HCT116 (cell line): ENCODE results near the gene WASF2.

Experiments
- ATF3 ChIP-seq: IDR thresholded peaks from 2 replicates; pipeline ENCODE4 v1.6.1; 2012
- CEBPB ChIP-seq: IDR thresholded peaks from 2 replicates; pipeline ENCODE4 v1.6.1; 2012; ENCODE audit warnings: low read depth
- CTCF ChIP-seq, 3 experiments: fragments of 200-600 bp in 1 of 3; sonication (generic) in 1 of 3; IDR thresholded peaks in 2 of 3; conservative IDR thresholded peaks in 1 of 3; 2 replicates each; pipeline ENCODE4 v1.5.1; 2012 to 2017; ENCODE audit warnings: low read depth in 2 of 3, low read length in 2 of 3, antibody characterized with exemption in 1 of 3, borderline replicate concordance in 1 of 3, control low read depth in 1 of 3, mild to moderate bottlenecking in 1 of 3, mixed read lengths in 1 of 3, mixed run types in 1 of 3, moderate library complexity in 1 of 3; ENCODE audit not compliant: insufficient read depth in 1 of 3
- ELF1 ChIP-seq: IDR thresholded peaks from 2 replicates; pipeline ENCODE4 v1.6.1; 2012; ENCODE audit warnings: low read depth, borderline replicate concordance
- EZH2 ChIP-seq: fragments of 200-600 bp; sonication (generic); IDR thresholded peaks from 2 replicates; pipeline ENCODE4 v1.6.1; 2017; ENCODE audit warnings: antibody characterized with exemption, mixed run types
- FOSL1 ChIP-seq: IDR thresholded peaks from 2 replicates; pipeline ENCODE4 v1.6.1; 2012; ENCODE audit warnings: low read depth
- JUND ChIP-seq: IDR thresholded peaks from 2 replicates; pipeline ENCODE4 v1.6.1; 2012
- POLR2A ChIP-seq: IDR thresholded peaks from 2 replicates; pipeline ENCODE4 v1.7.0; 2011; ENCODE audit warnings: borderline replicate concordance; ENCODE audit not compliant: insufficient read depth, insufficient read length; ENCODE audit errors: extremely low read depth
- RAD21 ChIP-seq: IDR thresholded peaks from 2 replicates; pipeline ENCODE4 v1.6.1; 2012; ENCODE audit warnings: low read depth, mild to moderate bottlenecking
- SIN3A ChIP-seq: IDR thresholded peaks from 2 replicates; pipeline ENCODE4 v1.6.1; 2012; ENCODE audit warnings: low read depth
- SP1 ChIP-seq: IDR thresholded peaks from 2 replicates; pipeline ENCODE4 v1.6.1; 2012; ENCODE audit warnings: low read depth
- ZNF274 ChIP-seq: fragments of 200-500 bp; sonication (Bioruptor generic); IDR thresholded peaks from 2 replicates; pipeline ENCODE4 v1.6.1; 2014; ENCODE audit warnings: mild to moderate bottlenecking, low read depth, low read length, inconsistent platforms

- TF ChIP-seq CTCF (IDR thresholded peaks at IDR 0.05 in 2 of 3, conservative IDR thresholded peaks at IDR 0.05 in 1 of 3; ENCODE audit: borderline replicate concordance in 1 of 3, insufficient read depth in 1 of 3, low read depth in 2 of 3, low read length in 2 of 3) (no peak), ELF1 (no peak), SIN3A (no peak), CEBPB (no peak), FOSL1 (no peak), JUND (no peak), POLR2A (no peak), ZNF274 (no peak), RAD21 (no peak), SP1 (no peak), ATF3 (no peak), EZH2 (no peak)
Observed at GRCh38 chr1:27478098-27478497, 11.9 kb downstream of the WASF2 start.
